ENCODE data around the gene AOPEP. TPM values are rescaled to one million over a fixed set of nuclear protein-coding genes. Genes with fewer than 3 reads are reported as not detected.

Gene AOPEP
- total RNA-seq, 1 donor from 2014 or later: 25.8 TPM

- no peak overlapping the region for H3K27ac Mint-ChIP-seq (ENCODE audit: unreplicated experiment)
- DNase-seq: no peak
- H3K9me3 Mint-ChIP-seq (ENCODE audit: unreplicated experiment): peaks cover 5% of the 10 kb centered on the region
These were observed 177.5 kb downstream of the AOPEP start for GRCh38 chr9:94903961-94904421.

GRCh38 chr9:94904806-94905205 is 178.3 kb downstream of the AOPEP start:
- H3K36me3 Mint-ChIP-seq (ENCODE audit: unreplicated experiment): no peaks in the 10 kb centered on the region
- DNase-seq: no peak
- TF ChIP-seq CTCF (IDR thresholded peaks at IDR 0.05; ENCODE audit: partially characterized antibody, unreplicated experiment): no peak
- H3K27me3 Mint-ChIP-seq (ENCODE audit: unreplicated experiment): peaks cover 2% of the 10 kb centered on the region
- no peak overlapping the region for H3K4me3 Mint-ChIP-seq (ENCODE audit: unreplicated experiment)
- peaks cover 38% of the 10 kb centered on the region for H3K4me1 Mint-ChIP-seq (ENCODE audit: low read depth, unreplicated experiment)
- H3K27ac Mint-ChIP-seq (ENCODE audit: unreplicated experiment): peak overlapping the region; percentile 44
- peaks cover 5% of the 10 kb centered on the region for H3K9me3 Mint-ChIP-seq (ENCODE audit: unreplicated experiment)

More at GRCh38 chr9:94903961-94904421, 177.5 kb downstream of the AOPEP start:
- H3K27me3 Mint-ChIP-seq (ENCODE audit: unreplicated experiment): peaks cover 2% of the 10 kb centered on the region
- peaks cover 38% of the 10 kb centered on the region for H3K4me1 Mint-ChIP-seq (ENCODE audit: low read depth, unreplicated experiment)
- no peak overlapping the region for H3K4me3 Mint-ChIP-seq (ENCODE audit: unreplicated experiment)
- no peak for TF ChIP-seq CTCF (IDR thresholded peaks at IDR 0.05; ENCODE audit: partially characterized antibody, unreplicated experiment)
- no peaks in the 10 kb centered on the region for H3K36me3 Mint-ChIP-seq (ENCODE audit: unreplicated experiment)

- Mint-ChIP-seq H3K27ac (ENCODE audit: unreplicated experiment) (peak overlapping the region; percentile 46), H3K36me3 (ENCODE audit: unreplicated experiment) (no peaks in the 10 kb centered on the region), H3K4me1 (ENCODE audit: low read depth, unreplicated experiment) (peaks cover 44% of the 10 kb centered on the region), H3K9me3 (ENCODE audit: unreplicated experiment) (peaks cover 5% of the 10 kb centered on the region), H3K4me3 (ENCODE audit: unreplicated experiment) (no peak overlapping the region), H3K27me3 (ENCODE audit: unreplicated experiment) (peaks cover 2% of the 10 kb centered on the region)
- DNase-seq: no peak
- no peak for TF ChIP-seq CTCF (IDR thresholded peaks at IDR 0.05; ENCODE audit: partially characterized antibody, unreplicated experiment)
These were observed 179.1 kb downstream of the AOPEP start for GRCh38 chr9:94905606-94906005.

GRCh38 chr9:94906181-94906580 is 179.7 kb downstream of the AOPEP start:
- Mint-ChIP-seq H3K9me3 (ENCODE audit: unreplicated experiment) (peaks cover 5% of the 10 kb centered on the region), H3K36me3 (ENCODE audit: unreplicated experiment) (no peaks in the 10 kb centered on the region), H3K27me3 (ENCODE audit: unreplicated experiment) (peaks cover 2% of the 10 kb centered on the region), H3K4me3 (ENCODE audit: unreplicated experiment) (no peak overlapping the region), H3K4me1 (ENCODE audit: low read depth, unreplicated experiment) (peaks cover 46% of the 10 kb centered on the region), H3K27ac (ENCODE audit: unreplicated experiment) (no peak overlapping the region)
- no peak for TF ChIP-seq CTCF (IDR thresholded peaks at IDR 0.05; ENCODE audit: partially characterized antibody, unreplicated experiment)
- no peak for DNase-seq

- peaks cover 5% of the 10 kb centered on the region for H3K9me3 Mint-ChIP-seq (ENCODE audit: unreplicated experiment)
- peak overlapping the region; percentile 86 for H3K27ac Mint-ChIP-seq (ENCODE audit: unreplicated experiment)
- no peak for TF ChIP-seq CTCF (IDR thresholded peaks at IDR 0.05; ENCODE audit: partially characterized antibody, unreplicated experiment)
- DNase-seq: no peak
- peak overlapping the region; percentile 75 for H3K4me3 Mint-ChIP-seq (ENCODE audit: unreplicated experiment)
- H3K36me3 Mint-ChIP-seq (ENCODE audit: unreplicated experiment): no peaks in the 10 kb centered on the region
- peaks cover 46% of the 10 kb centered on the region for H3K4me1 Mint-ChIP-seq (ENCODE audit: low read depth, unreplicated experiment)
- H3K27me3 Mint-ChIP-seq (ENCODE audit: unreplicated experiment): peaks cover 2% of the 10 kb centered on the region
These were observed 180.2 kb downstream of the AOPEP start for GRCh38 chr9:94906713-94907112.
